HL-60/S4 treated with phorbol 12-myristate 13-acetate at 8.2 ng/mL for 4 days and 3 days (cell line): ENCODE data around the gene NAB2.
"Not testable (repeated sequence)": the region's sequence is repeated elsewhere in the genome, so short reads cannot be mapped to it uniquely, and the experiment has no call there.

Experiments used
- in situ Hi-C: fragments of 300-500 bp; cut with MboI; formaldehyde crosslinking; loops from 2 replicates; pipeline ENCODE4 v1.15.0; 2022; ENCODE audit warnings: low sequenced_read_pairs

The NAB2 gene, protein sequence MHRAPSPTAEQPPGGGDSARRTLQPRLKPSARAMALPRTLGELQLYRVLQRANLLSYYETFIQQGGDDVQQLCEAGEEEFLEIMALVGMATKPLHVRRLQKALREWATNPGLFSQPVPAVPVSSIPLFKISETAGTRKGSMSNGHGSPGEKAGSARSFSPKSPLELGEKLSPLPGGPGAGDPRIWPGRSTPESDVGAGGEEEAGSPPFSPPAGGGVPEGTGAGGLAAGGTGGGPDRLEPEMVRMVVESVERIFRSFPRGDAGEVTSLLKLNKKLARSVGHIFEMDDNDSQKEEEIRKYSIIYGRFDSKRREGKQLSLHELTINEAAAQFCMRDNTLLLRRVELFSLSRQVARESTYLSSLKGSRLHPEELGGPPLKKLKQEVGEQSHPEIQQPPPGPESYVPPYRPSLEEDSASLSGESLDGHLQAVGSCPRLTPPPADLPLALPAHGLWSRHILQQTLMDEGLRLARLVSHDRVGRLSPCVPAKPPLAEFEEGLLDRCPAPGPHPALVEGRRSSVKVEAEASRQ

DNA sequence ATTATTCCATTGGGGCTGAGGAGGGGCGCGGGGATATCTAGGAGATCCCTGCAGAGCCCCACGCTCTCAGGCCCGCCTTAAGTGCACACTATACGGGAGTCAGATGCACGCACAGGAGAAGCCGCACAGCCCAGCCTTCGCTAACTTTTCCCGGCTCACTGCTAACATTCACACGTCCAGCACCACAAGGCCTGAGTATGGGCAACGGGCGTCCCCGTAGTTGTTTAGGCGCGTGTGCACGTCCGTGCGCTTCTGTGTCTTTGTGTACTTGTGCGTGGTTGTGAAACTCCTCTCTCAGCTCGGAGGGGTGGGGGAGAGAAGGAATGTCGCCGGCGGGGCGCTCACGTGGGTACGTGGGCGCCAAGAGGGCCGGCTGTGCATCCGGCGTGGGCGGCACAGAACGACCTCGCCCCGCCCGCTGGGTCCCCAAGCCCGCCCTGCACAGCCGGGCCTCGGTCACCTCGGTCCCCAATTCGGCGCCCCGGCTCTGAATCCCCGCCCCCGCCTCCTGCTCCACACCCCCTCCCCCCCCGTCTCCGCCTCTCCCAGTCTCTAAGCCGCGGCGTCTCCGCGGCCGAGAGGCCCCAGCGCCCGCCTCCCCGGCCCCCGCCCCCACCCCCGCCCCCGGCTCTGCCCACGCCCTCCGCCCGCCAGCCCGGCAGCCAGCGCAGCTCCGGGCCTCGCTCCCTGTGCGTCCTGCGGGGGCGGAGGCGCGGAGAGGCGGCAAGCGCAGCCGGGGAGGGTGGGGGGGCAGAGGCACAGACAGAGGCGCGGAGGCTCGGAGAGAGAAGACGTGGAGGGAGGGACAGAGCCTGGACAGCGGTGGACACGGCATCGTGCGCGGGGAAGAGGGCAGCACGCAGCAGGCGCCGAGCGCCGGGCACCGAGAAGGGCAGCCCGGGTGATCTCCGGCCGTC is at the start of gene NAB2:
TSS of gene NAB2 (plus strand) at position 761 of the 917 bp plus-strand sequence. CDS start 158 bp downstream, outside the sequence.
- in situ Hi-C loops, result loop anchor here (25.0 kb wide), 1 partner anchor 374 kb away; the partner anchor contains the start of genes GLI1 and INHBE

DNA sequence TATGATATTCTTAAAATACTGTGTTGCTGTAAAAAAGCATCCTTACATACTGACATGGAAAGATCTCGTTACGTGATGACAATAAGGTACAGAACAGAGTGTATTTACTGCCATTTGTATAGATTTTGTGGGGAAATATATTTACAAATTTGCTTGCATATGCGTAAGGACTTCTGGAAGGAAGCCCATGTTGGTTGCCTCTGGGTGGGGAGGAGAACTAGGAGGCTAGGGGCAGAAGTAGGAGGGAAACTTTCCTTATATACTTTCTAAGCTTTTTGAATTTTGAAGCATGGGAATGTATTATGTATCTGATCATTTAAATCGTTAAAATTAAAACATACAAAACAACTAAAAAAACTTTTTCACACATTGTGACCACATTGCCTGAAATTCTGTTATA is 48.7 kb upstream of the NAB2 start:
- in situ Hi-C loops, result no loop called here

DNA sequence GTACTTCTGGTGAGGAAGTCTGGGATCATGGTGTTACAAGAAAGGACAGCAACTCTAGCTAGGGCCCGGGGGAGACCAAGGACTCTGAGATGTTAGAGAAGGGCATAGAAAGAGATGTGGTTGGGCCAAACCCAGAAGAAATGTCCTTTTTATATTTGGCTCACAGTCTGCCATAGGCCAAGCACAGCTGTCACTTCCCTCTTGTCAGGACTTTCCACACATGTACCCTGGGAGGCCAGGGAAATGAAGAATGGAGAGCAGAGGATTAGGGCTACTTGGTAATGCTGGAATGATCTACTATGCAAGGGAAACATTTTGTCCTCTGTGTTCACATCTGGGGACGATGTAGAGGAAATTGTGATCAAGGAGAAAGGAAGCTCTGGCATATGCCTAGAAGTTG is 48.2 kb upstream of the NAB2 start:
- in situ Hi-C loops, result no loop called here

DNA sequence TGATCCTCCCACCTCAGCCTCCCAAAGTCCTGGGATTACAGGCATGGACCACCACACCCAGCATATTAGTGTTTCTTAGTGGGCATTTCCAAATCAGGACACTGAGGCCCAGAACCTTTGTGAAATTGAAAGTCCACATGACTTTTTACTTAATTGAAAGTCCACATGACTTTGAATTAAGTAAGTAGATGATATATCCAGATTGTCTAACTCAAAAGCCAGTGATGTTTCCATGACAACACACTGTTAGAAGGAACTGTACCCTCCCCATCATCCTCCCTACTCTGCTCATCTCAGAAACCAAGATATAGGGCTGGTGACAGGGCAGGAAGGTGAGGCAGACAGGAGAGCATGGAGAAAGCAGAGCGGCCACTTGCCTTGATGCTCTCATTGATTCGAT is 46.2 kb upstream of the NAB2 start:
- in situ Hi-C loops, result no loop called here

DNA sequence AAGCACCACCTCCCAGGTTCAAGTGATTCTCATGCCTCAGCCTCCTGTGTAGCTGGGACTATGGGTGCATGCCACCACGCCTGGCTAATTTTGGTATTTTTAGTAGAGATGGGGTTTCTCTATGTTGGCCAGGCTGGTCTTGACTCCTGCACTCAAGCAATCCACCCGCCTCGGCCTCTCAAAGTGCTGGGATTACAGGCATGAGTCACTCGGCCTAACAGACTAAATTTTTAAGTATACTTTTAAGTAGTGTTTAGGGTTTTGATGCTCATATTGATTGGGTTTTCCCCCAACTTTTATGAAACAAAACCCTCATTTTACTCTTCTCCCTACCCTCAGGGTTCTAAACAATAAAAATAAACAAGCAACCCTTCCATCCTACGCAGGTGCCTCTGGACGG is 44.4 kb upstream of the NAB2 start:
- in situ Hi-C loops, result no loop called here

DNA sequence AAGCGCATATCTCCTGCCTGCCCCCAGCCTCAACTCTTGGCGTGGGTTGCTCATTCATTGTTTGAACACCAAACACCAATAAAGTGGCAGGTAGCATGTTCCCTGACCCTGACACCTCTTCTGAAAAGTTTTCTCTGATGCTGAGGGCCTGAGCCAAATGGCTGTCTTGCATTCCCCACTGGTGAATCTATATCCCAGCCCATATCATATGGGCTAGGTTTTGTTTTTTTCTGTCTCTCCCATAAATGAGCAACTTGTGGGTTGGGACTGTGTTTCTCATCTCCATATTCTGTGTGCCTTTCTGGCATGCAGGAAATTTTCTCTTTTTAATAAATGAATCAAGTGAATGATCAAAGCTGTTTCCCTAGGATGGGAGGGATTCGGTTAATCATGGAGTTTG is 44.0 kb upstream of the NAB2 start:
- in situ Hi-C loops, result no loop called here

DNA sequence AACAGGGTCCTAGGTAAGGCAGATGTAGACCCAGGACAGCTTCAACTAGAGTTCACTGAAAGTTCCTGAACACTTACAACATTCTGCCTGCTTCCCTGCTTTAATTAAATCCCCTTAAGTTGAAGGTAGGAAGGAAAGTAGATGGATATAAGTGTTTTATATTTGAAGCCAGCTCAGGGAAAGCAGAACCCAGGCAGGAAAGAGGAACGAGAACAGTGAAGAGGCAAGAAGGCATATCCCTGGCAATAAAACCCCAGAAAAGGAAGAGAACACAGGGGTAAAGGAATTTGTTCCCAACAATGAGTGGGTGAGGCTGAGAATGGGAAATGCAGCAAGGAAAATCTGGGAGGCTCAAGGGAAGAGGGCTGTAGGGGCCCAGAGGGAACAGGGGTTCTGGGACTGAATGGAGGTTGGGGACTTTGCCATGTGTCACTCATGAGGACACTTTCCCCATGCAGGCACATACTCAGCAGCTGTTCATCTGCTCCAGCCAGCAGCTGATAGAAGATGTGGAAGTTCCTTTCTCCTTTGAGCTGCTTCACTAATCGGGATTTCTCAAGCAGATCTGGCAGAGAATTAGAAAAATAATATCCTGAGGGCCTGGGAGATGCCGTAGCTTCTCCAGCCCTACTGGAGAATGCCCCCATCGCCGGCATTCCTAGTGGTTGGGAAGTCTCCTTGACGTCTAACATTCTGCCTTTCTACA is 42.7 kb upstream of the NAB2 start:
- in situ Hi-C loops, result no loop called here

DNA sequence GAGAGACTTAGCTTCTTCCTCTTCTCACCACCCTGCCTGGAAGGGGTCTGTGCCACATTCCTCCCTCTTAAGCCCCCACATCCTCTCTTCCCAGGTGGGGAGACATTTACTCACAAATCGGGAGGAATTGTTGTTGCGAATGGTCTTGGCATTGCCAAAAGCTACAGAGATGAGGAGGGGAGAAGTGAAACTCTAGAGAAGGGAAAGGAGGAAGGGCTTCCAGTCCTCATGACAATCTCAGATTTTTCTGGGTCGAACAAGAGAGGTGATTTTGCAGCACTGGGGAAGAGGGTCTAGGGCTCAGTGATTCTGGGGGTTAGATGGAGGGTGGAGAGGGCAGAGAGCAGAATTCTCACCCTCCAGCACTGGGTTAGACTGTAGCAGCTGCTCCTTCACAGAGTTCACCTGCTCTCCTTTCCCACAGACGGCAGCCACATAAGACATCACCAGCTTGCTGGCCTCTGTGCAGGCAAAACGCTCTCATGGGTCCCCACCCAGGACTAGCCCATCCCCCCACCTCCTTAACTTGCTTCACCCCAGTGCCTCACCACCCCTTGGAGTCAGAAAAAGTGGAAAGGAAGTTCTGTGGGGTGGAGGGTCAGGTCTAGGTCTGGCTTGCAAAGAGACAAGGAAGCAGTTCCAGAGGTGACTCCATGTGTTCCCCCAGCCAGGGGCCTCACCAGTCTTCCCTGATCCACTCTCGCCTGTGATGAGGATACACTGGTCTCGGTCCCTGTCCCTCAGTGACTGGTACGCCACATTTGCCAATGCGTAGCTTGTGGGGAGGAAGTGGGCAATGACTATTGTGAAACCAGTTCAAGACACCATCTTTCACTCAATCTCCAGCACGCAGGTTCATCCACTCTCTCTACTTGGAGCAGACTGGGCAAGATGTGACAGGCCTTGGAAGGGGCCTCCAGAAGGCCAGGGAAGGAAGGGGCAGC is 41.7 kb upstream of the NAB2 start:
- in situ Hi-C loops, result no loop called here

DNA sequence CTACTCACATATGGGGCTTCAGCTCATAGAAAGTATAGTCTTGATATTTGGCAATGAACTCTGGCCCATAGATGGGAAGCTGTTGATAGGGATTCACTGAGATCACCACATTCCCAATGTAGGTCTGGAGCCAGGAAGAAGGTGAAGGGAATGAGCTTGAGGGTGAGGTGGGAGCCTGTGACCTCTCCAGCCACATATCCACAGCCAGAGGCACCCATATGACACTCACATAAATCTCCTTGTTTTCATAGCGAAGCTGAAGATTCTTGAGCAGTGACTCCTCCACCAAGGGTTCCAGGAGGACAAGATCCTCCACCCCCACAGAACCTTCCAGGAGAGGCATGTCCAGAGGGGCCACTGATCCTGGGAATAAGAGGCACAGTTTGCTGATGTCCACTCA is 40.9 kb upstream of the NAB2 start:
- in situ Hi-C loops, result no loop called here

DNA sequence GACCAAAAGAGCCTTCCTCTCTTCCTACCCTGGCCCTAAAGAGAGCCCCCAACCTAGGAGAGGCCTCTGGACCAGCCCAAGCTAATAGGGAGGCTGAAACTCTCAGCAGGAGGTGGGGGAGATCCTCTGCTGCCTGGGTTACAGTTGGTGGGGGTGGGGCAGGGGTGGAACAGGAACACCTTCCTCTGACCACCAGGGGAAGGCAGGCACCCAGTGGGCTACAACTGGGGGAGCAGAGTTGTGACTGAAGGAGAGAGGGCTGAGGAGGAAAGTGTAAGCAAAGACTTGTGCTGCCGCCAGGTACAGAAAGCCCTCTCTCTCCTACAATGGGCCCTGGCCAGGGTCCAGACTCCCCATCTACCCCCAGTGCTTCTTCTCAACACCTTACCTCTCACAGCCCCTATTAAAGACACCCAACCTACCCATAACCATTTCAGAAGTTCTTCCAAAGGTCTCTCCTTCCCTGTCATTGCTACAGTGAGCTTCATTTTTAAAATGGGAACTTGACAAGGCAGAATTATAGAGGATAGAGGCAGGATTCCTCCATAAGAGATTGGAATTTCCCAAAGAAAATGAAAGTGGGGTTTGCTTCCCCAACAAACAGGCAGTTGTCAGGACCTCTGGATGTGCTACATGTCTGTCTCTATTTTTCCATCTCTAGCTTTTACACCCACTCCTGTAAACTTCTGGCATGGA is 40.3 kb upstream of the NAB2 start:
- in situ Hi-C loops, result no loop called here

DNA sequence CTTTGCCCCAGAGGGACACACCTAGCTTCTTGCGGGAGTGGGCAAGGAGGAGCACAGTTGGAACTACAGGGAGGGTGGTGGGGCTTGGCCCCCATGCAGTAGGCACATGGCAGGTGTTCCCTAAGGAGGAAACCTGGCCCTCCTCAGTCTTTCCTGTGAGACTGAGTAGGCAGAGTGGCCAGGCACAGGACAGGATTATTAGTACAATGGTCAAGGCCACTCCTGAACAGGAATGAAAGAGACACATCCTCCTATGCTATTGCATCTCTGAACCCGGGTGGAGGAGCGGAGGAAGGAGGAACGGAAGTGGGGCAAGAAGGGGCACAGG is 39.8 kb upstream of the NAB2 start:
- in situ Hi-C loops, result no loop called here

DNA sequence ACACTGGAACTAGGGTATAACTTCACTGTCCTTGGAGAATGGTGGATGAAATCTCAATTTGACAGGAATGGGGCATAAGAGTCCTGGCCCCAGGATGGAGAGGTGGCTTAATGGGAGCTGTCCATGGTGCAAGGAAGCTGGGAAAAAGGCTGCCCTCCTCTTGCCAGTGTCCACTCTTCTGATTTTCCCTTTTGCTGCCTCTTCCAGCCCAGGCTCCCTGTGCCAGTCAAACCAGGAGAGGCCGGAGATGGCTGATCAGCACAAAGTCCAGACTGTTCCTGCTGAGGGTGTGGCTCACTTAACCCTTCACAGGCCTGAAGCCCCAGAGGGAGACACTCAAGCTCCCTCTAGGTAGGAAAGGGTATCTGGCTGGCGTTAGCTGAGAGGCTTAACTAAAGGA is 39.0 kb upstream of the NAB2 start, which contains the start of gene MYO1A:
TSS of gene MYO1A (minus strand) at position 240 of the 400 bp plus-strand sequence. CDS start 1,806 bp downstream, outside the sequence.
- in situ Hi-C loops, result no loop called here

DNA sequence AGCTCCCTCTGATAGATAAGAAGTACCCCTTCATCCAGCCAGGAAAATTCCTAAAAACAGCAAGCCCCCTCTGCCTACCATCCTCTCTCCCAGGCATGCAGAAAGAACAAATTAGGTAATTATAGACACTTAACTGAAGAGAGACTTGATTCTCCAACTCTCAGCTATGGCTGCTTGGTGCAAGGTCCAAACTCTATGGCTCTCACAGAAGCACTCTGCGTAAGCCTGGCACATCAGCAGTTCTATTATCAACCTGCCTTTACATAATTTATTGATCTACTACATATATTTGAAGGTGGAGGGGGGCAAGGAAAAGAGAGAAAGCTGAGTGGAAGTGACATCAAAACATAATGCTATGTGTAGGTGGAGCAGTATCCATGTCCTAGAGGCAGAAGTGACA is 37.9 kb upstream of the NAB2 start:
- in situ Hi-C loops, result no loop called here

DNA sequence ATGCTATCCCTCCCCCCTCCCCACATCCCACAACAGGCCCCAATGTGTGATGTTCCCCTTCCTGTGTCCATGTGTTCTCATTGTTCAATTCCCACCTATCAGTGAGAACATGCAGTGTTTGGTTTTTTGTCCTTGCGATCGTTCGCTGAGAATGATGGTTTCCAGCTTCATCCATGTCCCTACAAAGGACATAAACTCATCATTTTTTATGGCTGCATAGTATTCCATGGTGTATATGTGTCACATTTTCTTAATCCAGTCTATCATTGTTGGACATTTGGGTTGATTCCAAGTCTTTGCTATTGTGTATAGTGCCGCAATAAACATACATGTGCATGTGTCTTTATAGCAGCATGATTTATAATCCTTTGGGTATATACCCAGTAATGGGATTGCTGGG is 35.8 kb upstream of the NAB2 start:
- in situ Hi-C loops, result not testable (repeated sequence)

DNA sequence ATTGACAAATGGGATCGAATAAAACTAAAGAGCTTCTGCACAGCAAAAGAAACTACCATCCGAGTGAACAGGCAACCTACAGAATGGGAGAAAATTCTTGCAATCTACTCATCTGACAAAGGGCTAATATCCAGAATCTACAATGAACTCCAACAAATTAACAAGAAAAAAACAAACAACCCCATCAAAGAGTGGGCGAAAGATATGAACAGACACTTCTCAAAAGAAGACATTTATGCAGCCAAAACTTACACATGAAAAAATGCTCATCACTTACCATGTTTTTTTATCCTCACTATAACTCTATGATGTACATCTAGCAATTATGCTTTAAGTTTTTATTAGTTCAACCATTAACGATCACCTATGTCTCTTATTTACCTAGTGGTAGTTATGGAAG is 35.0 kb upstream of the NAB2 start:
- in situ Hi-C loops, result not testable (repeated sequence)

DNA sequence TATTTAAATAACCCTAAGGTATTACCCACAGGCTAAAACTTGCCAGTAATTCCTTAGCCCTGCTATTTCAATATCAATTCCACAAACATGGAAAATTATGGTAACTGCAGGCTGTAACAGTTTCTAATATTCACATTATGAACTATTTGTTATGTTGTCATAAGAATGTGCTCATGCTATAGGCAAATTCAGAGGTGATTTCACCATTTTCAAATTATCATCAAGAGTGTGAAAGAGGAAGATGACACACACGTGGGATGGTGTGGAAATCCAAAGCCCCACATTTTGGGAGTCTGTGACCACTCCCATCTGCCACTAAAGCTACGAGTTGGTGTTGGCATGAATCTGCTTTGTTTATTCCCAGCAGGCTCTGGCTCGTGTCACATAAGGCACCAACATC is 33.1 kb upstream of the NAB2 start:
- in situ Hi-C loops, result no loop called here

DNA sequence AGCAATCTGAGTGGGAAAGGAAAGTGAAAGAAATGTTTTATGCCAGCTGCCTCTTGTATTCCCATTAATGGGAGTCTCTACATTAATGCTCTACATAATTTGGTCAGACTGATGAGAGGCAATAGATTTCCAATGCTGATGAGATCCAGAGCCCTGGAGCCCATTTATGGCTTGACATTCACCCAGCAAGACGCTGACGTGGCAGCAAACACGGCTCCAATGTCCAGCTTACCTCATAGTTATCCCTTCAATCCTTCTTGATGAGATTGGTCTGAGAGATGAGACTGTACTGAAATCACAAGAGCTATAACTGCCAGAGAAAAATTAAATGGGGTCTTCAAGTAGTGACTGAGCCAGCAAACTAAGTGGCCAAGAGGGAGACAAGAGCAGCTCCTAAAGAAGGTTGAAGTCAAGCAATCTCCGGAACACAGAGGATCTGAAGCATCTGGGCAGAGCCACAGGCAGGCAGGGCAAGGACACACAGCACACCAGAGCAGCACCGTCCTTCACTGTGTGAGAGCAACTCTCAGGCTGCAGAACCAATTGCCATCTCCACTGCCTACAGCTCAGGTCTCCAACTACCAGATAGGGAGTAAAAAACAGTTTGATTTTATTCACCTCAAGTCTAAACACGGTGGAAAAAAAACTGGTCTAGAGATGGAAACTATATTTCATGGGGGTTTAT is 31.7 kb upstream of the NAB2 start:
- in situ Hi-C loops, result no loop called here

DNA sequence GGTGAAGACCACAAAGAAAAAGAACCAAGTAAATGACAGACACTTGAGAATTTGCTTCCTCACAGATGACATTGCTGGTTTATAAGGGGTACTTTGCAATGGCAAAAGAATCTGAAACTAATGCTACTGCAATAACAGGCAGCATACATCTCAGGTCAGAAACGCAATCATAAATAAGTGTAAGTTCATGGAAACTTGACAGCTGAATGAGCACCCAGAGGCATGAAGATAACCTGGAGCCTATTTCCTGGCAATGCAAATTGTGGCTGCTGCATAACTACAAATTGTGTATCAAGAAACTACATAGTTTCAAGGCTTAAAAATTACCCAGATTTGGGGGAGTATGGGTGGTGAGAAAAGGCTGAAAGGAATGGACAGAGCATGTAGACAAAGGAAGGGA is 30.5 kb upstream of the NAB2 start:
- in situ Hi-C loops, result no loop called here
